HG03571 (cell line): Measurements from ENCODE around the gene RELL2.

ENCODE experiments used
- ATAC-seq: cut with Tn5 transposase; IDR thresholded peaks from one replicate; pipeline ENCODE4 v1.9.1; 2021; ENCODE audit not compliant: unreplicated experiment

RELL2 gene

GRCh38 chr5:141618804-141619554 lies 17.8 kb upstream of the RELL2 start, which contains the start of gene DIAPH1:
TSS of gene DIAPH1 (minus strand) at chr5:141619000. CDS start at chr5:141618914, 86 bp downstream.
- ATAC-seq = peak; percentile 82

GRCh38 chr5:141623186-141623585 lies 13.6 kb upstream of the RELL2 start:
- peak; percentile 36 for ATAC-seq

GRCh38 chr5:141623611-141624010 lies 13.2 kb upstream of the RELL2 start:
- no peak for ATAC-seq

- ATAC-seq = no peak
Observed at GRCh38 chr5:141628175-141628788, 8.5 kb upstream of the RELL2 start.

GRCh38 chr5:141630570-141631140 lies 6.1 kb upstream of the RELL2 start:
- no peak for ATAC-seq

- ATAC-seq = no peak
Observed at GRCh38 chr5:141632650-141633049, 4.1 kb upstream of the RELL2 start.

GRCh38 chr5:141633871-141634561 lies 2.8 kb upstream of the RELL2 start:
- peak; percentile 65 for ATAC-seq

GRCh38 chr5:141634720-141635119 lies 2.1 kb upstream of the RELL2 start:
- ATAC-seq = no peak

GRCh38 chr5:141635646-141636045 lies 1.2 kb upstream of the RELL2 start:
- ATAC-seq = no peak

GRCh38 chr5:141636106-141636412 lies 738 bp upstream of the RELL2 start:
- ATAC-seq = no peak

- peak; percentile 12 for ATAC-seq
Observed at GRCh38 chr5:141637123-141637766, 448 bp downstream of the RELL2 start.

- no peak for ATAC-seq
Observed at GRCh38 chr5:141637767-141638419, 1.1 kb downstream of the RELL2 start.

- no peak for ATAC-seq
Observed at GRCh38 chr5:141638771-141639170, 2.0 kb downstream of the RELL2 start.

- ATAC-seq = no peak
Observed at GRCh38 chr5:141639357-141640050, 2.7 kb downstream of the RELL2 start.

GRCh38 chr5:141640051-141640415 lies 3.2 kb downstream of the RELL2 start:
- ATAC-seq = no peak

GRCh38 chr5:141640698-141641097 lies 3.9 kb downstream of the RELL2 start:
- no peak for ATAC-seq

- ATAC-seq = no peak
Observed at GRCh38 chr5:141641634-141642267, 5.0 kb downstream of the RELL2 start.

GRCh38 chr5:141646026-141646425 lies 9.2 kb downstream of the RELL2 start:
- ATAC-seq = no peak

GRCh38 chr5:141647242-141647641 lies 10.4 kb downstream of the RELL2 start:
- no peak for ATAC-seq

- no peak for ATAC-seq
Observed at GRCh38 chr5:141647851-141648250, 11.1 kb downstream of the RELL2 start.
